DND-41 (cell line): ENCODE measurements around the gene SMARCA2.

Source experiments
- EZH2 ChIP-seq: IDR thresholded peaks from 3 replicates; pipeline ENCODE4 v1.6.1; 2012; ENCODE audit warnings: borderline replicate concordance, low read depth, mild to moderate bottlenecking, moderate library complexity, low read length, inconsistent platforms; ENCODE audit not compliant: severe bottlenecking
- TF ChIP-seq, protein P1 (sequence below): IDR thresholded peaks from 2 replicates; pipeline ENCODE4 v1.5.1; 2012; ENCODE audit warnings: borderline replicate concordance, low read length, moderate library complexity, mild to moderate bottlenecking; ENCODE audit not compliant: poor library complexity, severe bottlenecking; ENCODE audit errors: extremely low read depth

DNA sequence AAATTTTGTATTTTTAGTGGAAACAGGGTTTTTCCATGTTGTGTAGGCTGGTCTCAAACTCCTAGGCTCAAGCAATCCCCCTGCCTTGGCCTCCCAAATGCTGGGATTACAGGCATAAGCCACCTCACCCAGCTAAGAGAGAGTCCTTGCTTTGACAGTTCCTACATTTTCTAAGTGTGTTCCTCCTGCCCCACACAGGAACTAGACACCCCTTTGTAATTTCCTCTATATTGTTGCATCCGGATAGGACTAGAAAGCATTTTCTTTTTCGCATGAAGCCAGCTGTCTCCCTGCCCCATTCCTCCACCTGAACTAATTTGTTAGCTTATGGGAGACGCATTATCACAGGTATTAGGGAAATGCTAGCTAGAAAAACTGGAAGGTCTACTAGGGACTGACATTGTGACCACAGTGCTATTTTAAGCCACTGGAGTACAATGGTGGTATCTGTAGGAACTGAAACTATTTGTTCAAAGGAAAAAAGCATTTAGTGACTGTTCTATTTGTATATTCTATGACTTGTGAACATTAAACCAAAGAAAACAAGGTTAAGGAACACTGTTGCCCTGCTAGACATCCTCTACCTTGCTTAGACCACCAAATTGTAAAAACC is 214.1 kb downstream of the SMARCA2 start:
- TF ChIP-seq, protein P1, sequence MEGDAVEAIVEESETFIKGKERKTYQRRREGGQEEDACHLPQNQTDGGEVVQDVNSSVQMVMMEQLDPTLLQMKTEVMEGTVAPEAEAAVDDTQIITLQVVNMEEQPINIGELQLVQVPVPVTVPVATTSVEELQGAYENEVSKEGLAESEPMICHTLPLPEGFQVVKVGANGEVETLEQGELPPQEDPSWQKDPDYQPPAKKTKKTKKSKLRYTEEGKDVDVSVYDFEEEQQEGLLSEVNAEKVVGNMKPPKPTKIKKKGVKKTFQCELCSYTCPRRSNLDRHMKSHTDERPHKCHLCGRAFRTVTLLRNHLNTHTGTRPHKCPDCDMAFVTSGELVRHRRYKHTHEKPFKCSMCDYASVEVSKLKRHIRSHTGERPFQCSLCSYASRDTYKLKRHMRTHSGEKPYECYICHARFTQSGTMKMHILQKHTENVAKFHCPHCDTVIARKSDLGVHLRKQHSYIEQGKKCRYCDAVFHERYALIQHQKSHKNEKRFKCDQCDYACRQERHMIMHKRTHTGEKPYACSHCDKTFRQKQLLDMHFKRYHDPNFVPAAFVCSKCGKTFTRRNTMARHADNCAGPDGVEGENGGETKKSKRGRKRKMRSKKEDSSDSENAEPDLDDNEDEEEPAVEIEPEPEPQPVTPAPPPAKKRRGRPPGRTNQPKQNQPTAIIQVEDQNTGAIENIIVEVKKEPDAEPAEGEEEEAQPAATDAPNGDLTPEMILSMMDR = no peak
- TF ChIP-seq EZH2 = no peak
